Measurements from ENCODE around the gene CAMTA1.

CAMTA1 gene

DNA sequence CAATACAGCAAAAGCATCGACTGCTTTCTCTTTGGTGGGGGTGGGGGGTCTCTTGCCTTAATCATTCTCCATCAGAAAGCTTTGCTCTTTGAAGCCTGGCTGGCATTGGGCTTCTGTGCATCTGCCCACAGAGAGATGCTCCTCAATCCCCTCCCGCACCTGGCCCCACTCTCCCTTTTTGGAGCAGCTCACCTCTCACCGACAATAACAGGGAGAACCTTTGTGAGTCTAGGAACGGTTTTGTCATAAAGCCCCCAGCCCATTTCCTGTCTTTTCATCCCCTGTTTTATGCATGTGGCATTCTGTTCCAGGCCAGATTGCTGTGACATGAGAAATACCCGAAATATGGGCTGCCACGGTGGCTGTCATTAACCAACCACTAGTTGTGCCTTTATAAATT lies 516.9 kb downstream of the CAMTA1 start:
- H3K4me3 ChIP-seq (ENCODE audit: low read depth, low read length): no peak overlapping the region
- no peak overlapping the region for H3K27ac ChIP-seq (ENCODE audit: extremely low read depth, low read depth, low read length)
- CTCF ChIA-PET: interaction anchor here (0.9 kb wide), 1 partner anchor 39 kb away, joined by 4 read pairs; no protein-coding TSS in a partner anchor
- TF ChIP-seq ZNF280C (tag by site-specific recombination; IDR thresholded peaks at IDR 0.05) (no peak), ZNF335 (tag by site-specific recombination; conservative IDR thresholded peaks at IDR 0.05) (no peak), ZNF133 (tag by site-specific recombination; IDR thresholded peaks at IDR 0.05) (no peak), ZNF600 (tag by site-specific recombination; IDR thresholded peaks at IDR 0.05) (no peak), TCF7L2 (IDR thresholded peaks at IDR 0.05; ENCODE audit: borderline replicate concordance, low read depth, low read length) (no peak), ZNF623 (tag by site-specific recombination; IDR thresholded peaks at IDR 0.05) (no peak), ZNF768 (tag by site-specific recombination; IDR thresholded peaks at IDR 0.05) (no peak), ZNF830 (tag by site-specific recombination; IDR thresholded peaks at IDR 0.05; ENCODE audit: low read depth) (no peak), SP7 (tag by site-specific recombination; IDR thresholded peaks at IDR 0.05) (no peak), KLF17 (tag by site-specific recombination; IDR thresholded peaks at IDR 0.05) (no peak), FEZF1 (tag by site-specific recombination; IDR thresholded peaks at IDR 0.05) (no peak), ZFP37 (tag by site-specific recombination; IDR thresholded peaks at IDR 0.05) (no peak), ZBTB48 (tag by site-specific recombination; IDR thresholded peaks at IDR 0.05) (no peak), ZNF280D (tag by site-specific recombination; IDR thresholded peaks at IDR 0.05) (no peak), ZNF274 (IDR thresholded peaks at IDR 0.05; ENCODE audit: low read length) (no peak), ZNF274 (tag by site-specific recombination; IDR thresholded peaks at IDR 0.05; ENCODE audit: borderline replicate concordance) (no peak), ZFP3 (tag by site-specific recombination; IDR thresholded peaks at IDR 0.05; ENCODE audit: low read depth) (no peak), ZNF16 (tag by site-specific recombination; IDR thresholded peaks at IDR 0.05; ENCODE audit: low read depth) (no peak), ZNF391 (tag by site-specific recombination; IDR thresholded peaks at IDR 0.05; ENCODE audit: borderline replicate concordance, low read depth) (no peak)
- TF ChIP-seq, protein P1, sequence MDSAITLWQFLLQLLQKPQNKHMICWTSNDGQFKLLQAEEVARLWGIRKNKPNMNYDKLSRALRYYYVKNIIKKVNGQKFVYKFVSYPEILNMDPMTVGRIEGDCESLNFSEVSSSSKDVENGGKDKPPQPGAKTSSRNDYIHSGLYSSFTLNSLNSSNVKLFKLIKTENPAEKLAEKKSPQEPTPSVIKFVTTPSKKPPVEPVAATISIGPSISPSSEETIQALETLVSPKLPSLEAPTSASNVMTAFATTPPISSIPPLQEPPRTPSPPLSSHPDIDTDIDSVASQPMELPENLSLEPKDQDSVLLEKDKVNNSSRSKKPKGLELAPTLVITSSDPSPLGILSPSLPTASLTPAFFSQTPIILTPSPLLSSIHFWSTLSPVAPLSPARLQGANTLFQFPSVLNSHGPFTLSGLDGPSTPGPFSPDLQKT (IDR thresholded peaks at IDR 0.05; ENCODE audit: borderline replicate concordance, low read depth, low read length): no peak
- TF ChIP-seq, protein P2, sequence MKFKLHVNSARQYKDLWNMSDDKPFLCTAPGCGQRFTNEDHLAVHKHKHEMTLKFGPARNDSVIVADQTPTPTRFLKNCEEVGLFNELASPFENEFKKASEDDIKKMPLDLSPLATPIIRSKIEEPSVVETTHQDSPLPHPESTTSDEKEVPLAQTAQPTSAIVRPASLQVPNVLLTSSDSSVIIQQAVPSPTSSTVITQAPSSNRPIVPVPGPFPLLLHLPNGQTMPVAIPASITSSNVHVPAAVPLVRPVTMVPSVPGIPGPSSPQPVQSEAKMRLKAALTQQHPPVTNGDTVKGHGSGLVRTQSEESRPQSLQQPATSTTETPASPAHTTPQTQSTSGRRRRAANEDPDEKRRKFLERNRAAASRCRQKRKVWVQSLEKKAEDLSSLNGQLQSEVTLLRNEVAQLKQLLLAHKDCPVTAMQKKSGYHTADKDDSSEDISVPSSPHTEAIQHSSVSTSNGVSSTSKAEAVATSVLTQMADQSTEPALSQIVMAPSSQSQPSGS (tag by site-specific recombination; IDR thresholded peaks at IDR 0.05; ENCODE audit: low read depth): no peak
- H3K4me1 ChIP-seq (ENCODE audit: control insufficient read depth, insufficient read depth, low read length): peaks cover 24% of the 10 kb centered on the region
- no peaks in the 10 kb centered on the region for H3K36me3 ChIP-seq (ENCODE audit: control insufficient read depth in 2 of 2, insufficient read depth in 1 of 2, low read length in 2 of 2)
- POLR2A ChIA-PET: no interaction called here
- H3K9me3 ChIP-seq (ENCODE audit: control insufficient read depth, insufficient read depth, low read depth, low read length): no peaks in the 10 kb centered on the region

Data from HEK293 (cell line).